Nephron progenitor cell (in vitro differentiated cells): ENCODE measurements around the gene MYH1.

Experiments
- DNase-seq: peaks from one replicate; pipeline ENCODE4 v3.0.0; 2021
- H3K27ac Mint-ChIP-seq: 2 replicates; pipeline ENCODE4 v1.8.0; 2021; ENCODE audit warnings: mild to moderate bottlenecking, moderate library complexity, mixed read lengths
- H3K27me3 Mint-ChIP-seq: 2 replicates; pipeline ENCODE4 v1.8.0; 2021; ENCODE audit warnings: mild to moderate bottlenecking, low read depth, mixed read lengths; ENCODE audit not compliant: poor library complexity
- H3K36me3 Mint-ChIP-seq: 2 replicates; pipeline ENCODE4 v1.8.0; 2021; ENCODE audit warnings: low read depth, mixed read lengths
- H3K4me1 Mint-ChIP-seq: 2 replicates; pipeline ENCODE4 v1.8.0; 2021; ENCODE audit warnings: mixed read lengths
- H3K4me3 Mint-ChIP-seq: 2 replicates; pipeline ENCODE4 v1.8.0; 2021; ENCODE audit warnings: mild to moderate bottlenecking, moderate library complexity, mixed read lengths
- H3K9me3 Mint-ChIP-seq: 2 replicates; pipeline ENCODE4 v1.8.0; 2021; ENCODE audit warnings: mild to moderate bottlenecking, moderate library complexity, mixed read lengths
- TF ChIP-seq, protein P1 (sequence below): fragments of 200-600 bp; sonication (generic); IDR thresholded peaks from 2 replicates; pipeline ENCODE4 v1.5.0; 2021; ENCODE audit warnings: antibody characterized with exemption

The MYH1 gene

DNA sequence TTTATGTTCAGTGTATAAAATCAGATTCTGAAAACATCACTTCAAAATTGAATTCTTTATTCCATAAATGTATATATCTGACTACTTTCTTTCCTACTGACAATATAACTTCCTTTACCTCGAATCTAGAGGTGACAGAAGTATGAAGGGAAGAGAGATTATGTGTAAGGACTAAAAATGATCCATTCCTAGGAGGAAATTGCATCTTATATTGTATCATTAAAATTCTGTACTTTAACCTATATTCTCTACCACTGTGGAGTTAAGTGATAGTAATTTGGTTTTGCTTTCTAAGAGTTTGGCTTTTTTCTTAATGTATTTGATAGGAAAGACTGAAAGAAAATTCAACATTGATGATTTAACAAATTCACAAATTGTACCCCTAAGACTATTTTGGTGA, 60.4 kb downstream of the MYH1 start:
- Mint-ChIP-seq H3K9me3 (no peaks in the 10 kb centered on the region), H3K36me3 (no peaks in the 10 kb centered on the region), H3K27ac (no peak overlapping the region), H3K4me1 (peaks cover 11% of the 10 kb centered on the region), H3K27me3 (peaks cover 4% of the 10 kb centered on the region), H3K4me3 (no peak overlapping the region)
- DNase-seq, result no peak
- TF ChIP-seq, protein P1, sequence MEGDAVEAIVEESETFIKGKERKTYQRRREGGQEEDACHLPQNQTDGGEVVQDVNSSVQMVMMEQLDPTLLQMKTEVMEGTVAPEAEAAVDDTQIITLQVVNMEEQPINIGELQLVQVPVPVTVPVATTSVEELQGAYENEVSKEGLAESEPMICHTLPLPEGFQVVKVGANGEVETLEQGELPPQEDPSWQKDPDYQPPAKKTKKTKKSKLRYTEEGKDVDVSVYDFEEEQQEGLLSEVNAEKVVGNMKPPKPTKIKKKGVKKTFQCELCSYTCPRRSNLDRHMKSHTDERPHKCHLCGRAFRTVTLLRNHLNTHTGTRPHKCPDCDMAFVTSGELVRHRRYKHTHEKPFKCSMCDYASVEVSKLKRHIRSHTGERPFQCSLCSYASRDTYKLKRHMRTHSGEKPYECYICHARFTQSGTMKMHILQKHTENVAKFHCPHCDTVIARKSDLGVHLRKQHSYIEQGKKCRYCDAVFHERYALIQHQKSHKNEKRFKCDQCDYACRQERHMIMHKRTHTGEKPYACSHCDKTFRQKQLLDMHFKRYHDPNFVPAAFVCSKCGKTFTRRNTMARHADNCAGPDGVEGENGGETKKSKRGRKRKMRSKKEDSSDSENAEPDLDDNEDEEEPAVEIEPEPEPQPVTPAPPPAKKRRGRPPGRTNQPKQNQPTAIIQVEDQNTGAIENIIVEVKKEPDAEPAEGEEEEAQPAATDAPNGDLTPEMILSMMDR, result no peak

DNA sequence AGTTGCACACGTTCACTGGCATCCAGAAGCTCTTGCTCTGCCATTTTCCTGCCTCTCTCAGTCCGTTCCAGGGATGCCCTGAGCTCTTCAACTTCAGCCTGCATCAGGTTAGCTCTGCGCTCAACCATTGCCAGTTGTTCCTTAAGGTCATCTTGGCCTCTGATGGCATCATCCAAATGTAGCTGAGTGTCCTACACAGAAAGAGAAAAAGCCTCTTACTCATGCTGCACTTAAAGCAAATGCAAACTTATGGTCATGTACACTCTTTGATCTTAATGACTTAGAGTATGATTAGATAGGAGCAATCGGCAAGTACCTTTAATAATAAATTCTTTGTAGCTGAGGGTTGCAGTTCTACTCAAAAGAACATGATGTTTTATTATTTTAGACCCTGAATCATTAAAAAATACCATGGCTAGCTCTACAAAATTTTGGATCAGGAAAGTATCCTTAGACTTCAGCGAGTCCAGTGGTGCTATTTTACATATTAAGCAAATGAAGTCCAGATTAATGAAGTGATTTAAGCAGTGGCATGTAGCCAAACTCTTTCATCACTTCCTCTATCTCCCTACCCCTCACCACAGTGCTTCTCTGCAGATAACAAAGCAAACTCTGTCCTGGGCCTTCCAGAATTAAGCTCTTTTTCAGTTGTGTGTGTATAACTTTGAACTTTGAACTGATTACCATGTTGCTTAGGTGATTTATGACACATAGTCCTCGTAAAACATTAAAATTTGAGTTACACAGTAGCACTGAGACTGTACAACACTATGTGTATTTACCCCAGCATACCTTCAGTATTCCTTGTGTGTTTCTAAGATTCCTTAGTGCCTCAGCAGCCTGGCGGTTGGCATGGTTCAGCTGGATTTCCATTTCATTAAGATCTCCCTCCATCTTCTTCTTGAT, 71.1 kb downstream of the MYH1 start:
- TF ChIP-seq, protein P1, result no peak
- Mint-ChIP-seq H3K27me3 (peaks cover 5% of the 10 kb centered on the region), H3K4me3 (no peak overlapping the region), H3K27ac (no peak overlapping the region), H3K36me3 (no peaks in the 10 kb centered on the region), H3K4me1 (no peaks in the 10 kb centered on the region), H3K9me3 (no peaks in the 10 kb centered on the region)
- DNase-seq, result no peak
